ENCODE measurements around the gene VAMP5. TPM values are rescaled to one million over a fixed set of nuclear protein-coding genes. Genes with fewer than 3 reads are reported as not detected.

The VAMP5 gene
- total and polyA plus RNA-seq, 9 of the 15 experiments (the other 6 are each of a cell fraction or from before 2014, with no cell fraction given) = 0.54 to 1.9 (median 1.5) TPM; not detected in 2

GRCh38 chr2:85611705-85612587 lies 27.7 kb downstream of the VAMP5 start, which contains the start of gene C2orf68 (continued):
- peak; percentile 85 for TF ChIP-seq HMGN3 (IDR thresholded peaks at IDR 0.05; ENCODE audit: borderline replicate concordance, extremely low read depth, insufficient read length, low read depth, low read length)
- TF ChIP-seq MBD1 (CRISPR knock-in tag; IDR thresholded peaks at IDR 0.05) = no peak
- no peak for TF ChIP-seq ZNF79 (CRISPR knock-in tag; IDR thresholded peaks at IDR 0.05; ENCODE audit: low read depth)
- TF ChIP-seq FOXP1 (CRISPR knock-in tag; IDR thresholded peaks at IDR 0.05) = no peak
- TF ChIP-seq ELK1 (CRISPR knock-in tag; IDR thresholded peaks at IDR 0.05) = no peak
- TF ChIP-seq MAX (CRISPR knock-in tag; IDR thresholded peaks at IDR 0.05) = 0 out of 2 replicates have a peak, but pooled peaks have one; percentile 15
- peak; percentile 83 for TF ChIP-seq ELF1 (tag; IDR thresholded peaks at IDR 0.05)
- TF ChIP-seq HES1 (IDR thresholded peaks at IDR 0.05; ENCODE audit: low read depth) = no peak
- peak; percentile 96 for TF ChIP-seq BRD4 (IDR thresholded peaks at IDR 0.05)
- no peak for TF ChIP-seq SMAD3 (CRISPR knock-in tag; conservative IDR thresholded peaks at IDR 0.05)
- no peak for TF ChIP-seq TCFL5 (CRISPR knock-in tag; conservative IDR thresholded peaks at IDR 0.05)
- no peak for TF ChIP-seq GTF2A2 (tag; IDR thresholded peaks at IDR 0.05)
- no peak for TF ChIP-seq ZNF24 (IDR thresholded peaks at IDR 0.05)
- no peak for TF ChIP-seq E2F5 (CRISPR knock-in tag; IDR thresholded peaks at IDR 0.05)
- no peak for TF ChIP-seq ZNF217 (CRISPR knock-in tag; IDR thresholded peaks at IDR 0.05)
- no peak for TF ChIP-seq PTRF (tag; IDR thresholded peaks at IDR 0.05)
- TF ChIP-seq ZNF707 (CRISPR knock-in tag; conservative IDR thresholded peaks at IDR 0.05) = no peak
- peak; percentile 93 for TF ChIP-seq ZFX (CRISPR knock-in tag; IDR thresholded peaks at IDR 0.05)
- TF ChIP-seq ZBTB11 (CRISPR knock-in tag; IDR thresholded peaks at IDR 0.05) = peak in 1 of 3 experiments; percentile 85; a peak in 3 of 6 replicates

Measured in K562 (cell line).